ENCODE measurements around the gene PTPN14. TPM values are rescaled to one million over a fixed set of nuclear protein-coding genes. Genes with fewer than 3 reads are reported as not detected.

PTPN14 gene
- total RNA-seq, 2 donors from 2014 or later: 36.9 to 51.5 TPM

GRCh38 chr1:214573386-214574318 lies 22.2 kb upstream of the PTPN14 start:
- intact Hi-C loops (cut with DNase I): no loop called here
- no peak for DNase-seq (ENCODE audit: low spot score)

- intact Hi-C loops (cut with DNase I): no loop called here
- DNase-seq (ENCODE audit: low spot score): no peak
Observed at GRCh38 chr1:214571281-214571680, 19.9 kb upstream of the PTPN14 start.

GRCh38 chr1:214570442-214570841 lies 19.0 kb upstream of the PTPN14 start:
- intact Hi-C loops (cut with DNase I): no loop called here
- DNase-seq (ENCODE audit: low spot score): no peak

GRCh38 chr1:214569357-214570004 lies 18.1 kb upstream of the PTPN14 start:
- no peak for DNase-seq (ENCODE audit: low spot score)
- intact Hi-C loops (cut with DNase I): no loop called here

GRCh38 chr1:214568328-214568727 lies 16.9 kb upstream of the PTPN14 start:
- no peak for DNase-seq (ENCODE audit: low spot score)
- intact Hi-C loops (cut with DNase I): no loop called here

GRCh38 chr1:214567481-214567980 lies 16.1 kb upstream of the PTPN14 start:
- intact Hi-C loops (cut with DNase I): no loop called here
- no peak for DNase-seq (ENCODE audit: low spot score)

GRCh38 chr1:214566158-214567104 lies 15.0 kb upstream of the PTPN14 start:
- DNase-seq (ENCODE audit: low spot score): no peak
- intact Hi-C loops (cut with DNase I): no loop called here

GRCh38 chr1:214565310-214565709 lies 13.9 kb upstream of the PTPN14 start:
- no peak for DNase-seq (ENCODE audit: low spot score)
- intact Hi-C loops (cut with DNase I): no loop called here

- DNase-seq (ENCODE audit: low spot score): no peak
- intact Hi-C loops (cut with DNase I): no loop called here
Observed at GRCh38 chr1:214563881-214564280, 12.5 kb upstream of the PTPN14 start.

- no peak for DNase-seq (ENCODE audit: low spot score)
- intact Hi-C loops (cut with DNase I): loop anchor here in 1 of 2 donors (10.0 kb wide), 1 partner anchor 143 kb away; no protein-coding TSS in a partner anchor
Observed at GRCh38 chr1:214557952-214558735, 6.7 kb upstream of the PTPN14 start.

- DNase-seq (ENCODE audit: low spot score): no peak
- intact Hi-C loops (cut with DNase I): loop anchor here in 1 of 2 donors (10.0 kb wide), 1 partner anchor 138 kb away; no protein-coding TSS in a partner anchor
Observed at GRCh38 chr1:214553142-214553710, 1.8 kb upstream of the PTPN14 start.

GRCh38 chr1:214552174-214552608 lies 789 bp upstream of the PTPN14 start:
- peak; percentile 81 for DNase-seq (ENCODE audit: low spot score)
- intact Hi-C loops (cut with DNase I): loop anchor here in 1 of 2 donors (10.0 kb wide), 1 partner anchor 137 kb away; no protein-coding TSS in a partner anchor

GRCh38 chr1:214550857-214551435 lies 456 bp downstream of the PTPN14 start:
- intact Hi-C loops (cut with DNase I): loop anchor here in 1 of 2 donors (10.0 kb wide), 1 partner anchor 136 kb away; no protein-coding TSS in a partner anchor
- peak; percentile 86 for DNase-seq (ENCODE audit: low spot score)

GRCh38 chr1:214550013-214550856 lies 1.2 kb downstream of the PTPN14 start:
- DNase-seq (ENCODE audit: low spot score): no peak
- intact Hi-C loops (cut with DNase I): loop anchor here in 1 of 2 donors (10.0 kb wide), 1 partner anchor 135 kb away; no protein-coding TSS in a partner anchor

- intact Hi-C loops (cut with DNase I): loop anchor here in 1 of 2 donors (10.0 kb wide), 1 partner anchor 135 kb away; no protein-coding TSS in a partner anchor
- no peak for DNase-seq (ENCODE audit: low spot score)
Observed at GRCh38 chr1:214549604-214550003, 1.8 kb downstream of the PTPN14 start.

- DNase-seq (ENCODE audit: low spot score): no peak
- intact Hi-C loops (cut with DNase I): no loop called here
Observed at GRCh38 chr1:214548988-214549387, 2.4 kb downstream of the PTPN14 start.

All from posterior vena cava (tissue), 2 donors.